Left kidney (tissue), 8 donors: ENCODE data around the gene WNT11. TPM values are rescaled to one million over a fixed set of nuclear protein-coding genes. Genes with fewer than 3 reads are reported as not detected.

Source experiments
- DNase-seq: peaks from one replicate; pipeline ENCODE4 v3.0.0-alpha.2; 2013
- long read RNA-seq, 8 donors: transcript quantifications; one replicate each; lab custom pipeline, GENCODE V29; 2026
- polyA plus RNA-seq: library from polyadenylated mRNA; unstranded; fragments of 120-200 nt; gene quantifications from one replicate; pipeline ENCODE4 v1.2.1, GENCODE V29; 2013; ENCODE audit not compliant: insufficient read length

Gene WNT11
- 10.3 TPM for polyA plus RNA-seq
- long read RNA-seq, donor 1, partial matches to known transcripts = 0 of 13 reads
- long read RNA-seq, donor 1, other reads (novel, unspliced or antisense) = 11 of 13 reads
- long read RNA-seq, donor 2 = 0 reads
- long read RNA-seq, donor 3, partial matches to known transcripts = 0 of 1 reads
- long read RNA-seq, donor 3, other reads (novel, unspliced or antisense) = 0 of 1 reads
- long read RNA-seq, donor 4 = 0 reads
- long read RNA-seq, donor 5, partial matches to known transcripts = 0 of 1 reads
- long read RNA-seq, donor 5, other reads (novel, unspliced or antisense) = 0 of 1 reads
- long read RNA-seq, donor 6, partial matches to known transcripts = 0 of 1 reads
- long read RNA-seq, donor 6, other reads (novel, unspliced or antisense) = 0 of 1 reads
- long read RNA-seq, donor 7, partial matches to known transcripts = 0 of 8 reads
- long read RNA-seq, donor 7, other reads (novel, unspliced or antisense) = 6 of 8 reads
- long read RNA-seq, donor 8, partial matches to known transcripts = 0 of 1 reads
- long read RNA-seq, donor 8, other reads (novel, unspliced or antisense) = 0 of 1 reads

GRCh38 chr11:76206327-76207081 is at the start of gene WNT11:
Gene WNT11 (minus strand): TSS chr11:76206502. CDS start chr11:76206407, 95 bp downstream.
- DNase-seq = no peak

- no peak for DNase-seq
Observed at GRCh38 chr11:76253416-76253815, 47.1 kb upstream of the WNT11 start.

GRCh38 chr11:76252631-76253070 is 46.3 kb upstream of the WNT11 start:
- DNase-seq = no peak

- no peak for DNase-seq
Observed at GRCh38 chr11:76251576-76251975, 45.3 kb upstream of the WNT11 start.

- no peak for DNase-seq
Observed at GRCh38 chr11:76251226-76251575, 44.9 kb upstream of the WNT11 start.

GRCh38 chr11:76250520-76251225 is 44.4 kb upstream of the WNT11 start:
- DNase-seq = no peak

- DNase-seq = no peak
Observed at GRCh38 chr11:76249195-76249741, 43.0 kb upstream of the WNT11 start.

- no peak for DNase-seq
Observed at GRCh38 chr11:76248210-76248609, 41.9 kb upstream of the WNT11 start.

- DNase-seq = no peak
Observed at GRCh38 chr11:76247091-76247490, 40.8 kb upstream of the WNT11 start.

- no peak for DNase-seq
Observed at GRCh38 chr11:76246271-76246933, 40.1 kb upstream of the WNT11 start.

- no peak for DNase-seq
Observed at GRCh38 chr11:76245720-76246119, 39.4 kb upstream of the WNT11 start.

GRCh38 chr11:76244316-76244851 is 38.1 kb upstream of the WNT11 start:
- DNase-seq = no peak

- no peak for DNase-seq
Observed at GRCh38 chr11:76243957-76244285, 37.6 kb upstream of the WNT11 start.

- DNase-seq = no peak
Observed at GRCh38 chr11:76243193-76243956, 37.1 kb upstream of the WNT11 start.

- no peak for DNase-seq
Observed at GRCh38 chr11:76242004-76242779, 35.9 kb upstream of the WNT11 start.

GRCh38 chr11:76241243-76242000 is 35.1 kb upstream of the WNT11 start:
- DNase-seq = no peak

- no peak for DNase-seq
Observed at GRCh38 chr11:76240666-76241065, 34.4 kb upstream of the WNT11 start.

- DNase-seq = no peak
Observed at GRCh38 chr11:76240161-76240540, 33.8 kb upstream of the WNT11 start.
